Measurements from ENCODE around the gene FGG. TPM values are rescaled to one million over a fixed set of nuclear protein-coding genes. Genes with fewer than 3 reads are reported as not detected.

The FGG gene
- total RNA-seq, 1 experiment from 2014 or later, result not detected

- Histone ChIP-seq H2BK120ac (ENCODE audit: low read depth, low read length, poor library complexity, severe bottlenecking) (no peak overlapping the region), H2AFZ (ENCODE audit: low read length) (no peak overlapping the region), H2BK5ac (ENCODE audit: insufficient read length, low read length) (no peak overlapping the region), H3T11ph (ENCODE audit: low read length) (no peak overlapping the region), H4K5ac (ENCODE audit: insufficient read length, low read depth, low read length) (no peak overlapping the region), H3K79me1 (ENCODE audit: insufficient read depth, low read depth, low read length, poor library complexity, severe bottlenecking) (no peaks in the 10 kb centered on the region), H3K56ac (ENCODE audit: insufficient read length, low read depth, low read length) (no peak overlapping the region), H3K9me3 (ENCODE audit: control insufficient read depth, low read depth, low read length) (no peaks in the 10 kb centered on the region), H3K23me2 (ENCODE audit: insufficient read length, low read depth, low read length, poor library complexity, severe bottlenecking) (no peaks in the 10 kb centered on the region), H3K27ac (ENCODE audit: insufficient read length, low read depth, low read length) (no peak overlapping the region), H3K4me1 (ENCODE audit: insufficient read depth, low read length) (no peaks in the 10 kb centered on the region), H4K91ac (ENCODE audit: insufficient read length, low read depth, low read length) (no peak overlapping the region), H2BK15ac (ENCODE audit: low read depth, low read length) (no peak overlapping the region), H2BK20ac (ENCODE audit: low read depth, low read length, poor library complexity, severe bottlenecking) (no peak overlapping the region), H3K23ac (ENCODE audit: insufficient read length, low read depth, low read length) (no peak overlapping the region), H2BK12ac (ENCODE audit: insufficient read length, low read depth, low read length) (no peak overlapping the region), H3K4me2 (ENCODE audit: insufficient read depth, insufficient read length, low read length) (no peak overlapping the region), H4K20me1 (ENCODE audit: control insufficient read depth, insufficient read depth, insufficient read length) (no peaks in the 10 kb centered on the region), H3K4ac (ENCODE audit: low read depth, low read length) (no peak overlapping the region), H3K27me3 (ENCODE audit: insufficient read depth, low read length) (no peaks in the 10 kb centered on the region), H3K18ac (ENCODE audit: insufficient read length, low read depth, low read length) (no peak overlapping the region), H2AK5ac (ENCODE audit: insufficient read length, low read length) (no peak overlapping the region), H4K8ac (replicated peaks; ENCODE audit: insufficient read length, low read depth, low read length) (no peak overlapping the region), H3K9ac (ENCODE audit: extremely low read depth, insufficient read length, low read length) (no peak overlapping the region), H3K79me2 (ENCODE audit: insufficient read depth, low read length) (no peaks in the 10 kb centered on the region), H3K14ac (ENCODE audit: insufficient read depth, low read length) (no peak overlapping the region)
- Mint-ChIP-seq H3K9me3 (no peaks in the 10 kb centered on the region), H3K4me3 (no peak overlapping the region), H3K4me1 (no peaks in the 10 kb centered on the region), H3K27me3 (ENCODE audit: low read depth) (no peaks in the 10 kb centered on the region; the same call in 1 of the 2 replicates), H3K36me3 (ENCODE audit: insufficient read depth in 1 of 3, low read depth in 3 of 3) (no peaks in the 10 kb centered on the region), H3K27ac (no peak overlapping the region)
- no CpG with 5 or more reads among the region's 9 CpGs for WGBS (ENCODE audit: extremely low coverage, insufficient read length, low lambda C conversion rate)
- peak; percentile 46 for DNase-seq
- TF ChIP-seq CTCF (conservative IDR thresholded peaks at IDR 0.05), result peak; percentile 82
Observed at GRCh38 chr4:154559494-154560418, 52.7 kb downstream of the FGG start.

Measured in H9 (cell line).